ENCODE measurements around the gene PDGFA.

Gene PDGFA

GRCh38 chr7:505171-505570, 14.5 kb downstream of the PDGFA start:
- no peaks in the 10 kb centered on the region for H3K27me3 ChIP-seq
- no peak overlapping the region for H3K27ac ChIP-seq
- peaks cover 27% of the 10 kb centered on the region for H3K4me1 ChIP-seq
- H3K4me3 ChIP-seq, result no peak overlapping the region
- no peaks in the 10 kb centered on the region; the same call in 1 of the 2 replicates for H3K36me3 ChIP-seq
- H4K20me1 ChIP-seq, result no peaks in the 10 kb centered on the region
- H3K9me3 ChIP-seq, result no peaks in the 10 kb centered on the region
- H3K4me2 ChIP-seq, result no peak overlapping the region
- TF ChIP-seq Cebpa-rat (IDR thresholded peaks at IDR 0.05), result no peak
- no peak overlapping the region for H3K9ac ChIP-seq

GRCh38 chr7:504221-505111, 15.2 kb downstream of the PDGFA start:
- Histone ChIP-seq H3K4me2 (peak overlapping the region; percentile 54; the same call in 1 of the 2 replicates), H3K9me3 (no peaks in the 10 kb centered on the region), H4K20me1 (no peaks in the 10 kb centered on the region), H3K4me1 (peaks cover 27% of the 10 kb centered on the region), H3K4me3 (no peak overlapping the region), H3K27me3 (no peaks in the 10 kb centered on the region), H3K9ac (no peak overlapping the region), H3K36me3 (no peaks in the 10 kb centered on the region; the same call in 1 of the 2 replicates), H3K27ac (no peak overlapping the region)
- no peak for TF ChIP-seq Cebpa-rat (IDR thresholded peaks at IDR 0.05)

GRCh38 chr7:503575-504111, 16.0 kb downstream of the PDGFA start:
- Histone ChIP-seq H3K9me3 (peaks cover 2% of the 10 kb centered on the region; the same call in 1 of the 2 replicates), H3K4me2 (peak overlapping the region; percentile 54), H3K27ac (no peak overlapping the region), H3K4me1 (peaks cover 32% of the 10 kb centered on the region), H3K27me3 (no peaks in the 10 kb centered on the region), H3K36me3 (no peaks in the 10 kb centered on the region), H3K4me3 (no peak overlapping the region), H4K20me1 (no peaks in the 10 kb centered on the region), H3K9ac (no peak overlapping the region)
- no peak for TF ChIP-seq Cebpa-rat (IDR thresholded peaks at IDR 0.05)

- no peaks in the 10 kb centered on the region for H4K20me1 ChIP-seq
- no peaks in the 10 kb centered on the region for H3K36me3 ChIP-seq
- H3K4me1 ChIP-seq, result peaks cover 46% of the 10 kb centered on the region
- TF ChIP-seq Cebpa-rat (IDR thresholded peaks at IDR 0.05), result no peak
- no peak overlapping the region for H3K4me3 ChIP-seq
- H3K4me2 ChIP-seq, result peak overlapping the region; percentile 54
- peaks cover 3% of the 10 kb centered on the region; the same call in 1 of the 2 replicates for H3K9me3 ChIP-seq
- H3K9ac ChIP-seq, result no peak overlapping the region
- no peak overlapping the region for H3K27ac ChIP-seq
- H3K27me3 ChIP-seq, result no peaks in the 10 kb centered on the region
These were observed 17.4 kb downstream of the PDGFA start for GRCh38 chr7:502296-502695.

- H3K4me1 ChIP-seq, result peaks cover 53% of the 10 kb centered on the region
- no peaks in the 10 kb centered on the region for H4K20me1 ChIP-seq
- no peak overlapping the region for H3K9ac ChIP-seq
- no peaks in the 10 kb centered on the region for H3K27me3 ChIP-seq
- no peak overlapping the region for H3K4me3 ChIP-seq
- H3K36me3 ChIP-seq, result no peaks in the 10 kb centered on the region
- no peak overlapping the region for H3K4me2 ChIP-seq
- H3K9me3 ChIP-seq, result peaks cover 3% of the 10 kb centered on the region; the same call in 1 of the 2 replicates
- H3K27ac ChIP-seq, result no peak overlapping the region
- no peak for TF ChIP-seq Cebpa-rat (IDR thresholded peaks at IDR 0.05)
These were observed 18.1 kb downstream of the PDGFA start for GRCh38 chr7:501526-501925.

- no peak for TF ChIP-seq Cebpa-rat (IDR thresholded peaks at IDR 0.05)
- no peak overlapping the region for H3K27ac ChIP-seq
- H3K9me3 ChIP-seq, result peaks cover 3% of the 10 kb centered on the region; the same call in 1 of the 2 replicates
- H3K4me2 ChIP-seq, result no peak overlapping the region
- H4K20me1 ChIP-seq, result 0 out of 2 replicates have a peak, but pooled peaks cover 4% of the 10 kb centered on the region
- H3K4me1 ChIP-seq, result peaks cover 61% of the 10 kb centered on the region
- no peak overlapping the region for H3K9ac ChIP-seq
- H3K27me3 ChIP-seq, result no peaks in the 10 kb centered on the region
- H3K36me3 ChIP-seq, result no peaks in the 10 kb centered on the region
- H3K4me3 ChIP-seq, result no peak overlapping the region
These were observed 18.9 kb downstream of the PDGFA start for GRCh38 chr7:500521-501420.

GRCh38 chr7:499853-500485, 19.7 kb downstream of the PDGFA start:
- Histone ChIP-seq H3K9me3 (peaks cover 3% of the 10 kb centered on the region; the same call in 1 of the 2 replicates), H3K9ac (no peak overlapping the region), H3K36me3 (no peaks in the 10 kb centered on the region), H3K27ac (no peak overlapping the region), H3K4me3 (no peak overlapping the region), H3K4me1 (peaks cover 69% of the 10 kb centered on the region), H4K20me1 (0 out of 2 replicates have a peak, but pooled peaks cover 5% of the 10 kb centered on the region), H3K4me2 (no peak overlapping the region), H3K27me3 (no peaks in the 10 kb centered on the region)
- TF ChIP-seq Cebpa-rat (IDR thresholded peaks at IDR 0.05), result no peak

GRCh38 chr7:498678-499641, 20.7 kb downstream of the PDGFA start:
- Histone ChIP-seq H3K4me2 (peak overlapping the region; percentile 79), H3K4me1 (peaks cover 66% of the 10 kb centered on the region), H3K27ac (no peak overlapping the region; the same call in 1 of the 2 replicates), H3K27me3 (no peaks in the 10 kb centered on the region), H3K9me3 (peaks cover 7% of the 10 kb centered on the region), H3K4me3 (no peak overlapping the region), H3K36me3 (no peaks in the 10 kb centered on the region), H4K20me1 (0 out of 2 replicates have a peak, but pooled peaks cover 5% of the 10 kb centered on the region), H3K9ac (no peak overlapping the region)
- TF ChIP-seq Cebpa-rat (IDR thresholded peaks at IDR 0.05), result no peak

All from BLaER1 (cell line).